Kidney (tissue), 14 donors: Measurements from ENCODE around the gene MX2. TPM values are rescaled to one million over a fixed set of nuclear protein-coding genes. Genes with fewer than 3 reads are reported as not detected.

Experiments
- DNase-seq, 5 donors: peaks; one replicate each; pipeline ENCODE4 v3.0.0-alpha.2; 2013 to 2020
- FAIRE-seq: peaks from 2 replicates; lab custom pipeline; 2012; peaks lifted over from hg19 to GRCh38; lab: Jason Lieb, UNC
- H3K27ac ChIP-seq, 2 donors: one replicate each; pipeline ENCODE4 v1.7.0; 2013; ENCODE audit warnings: low read depth in 2 of 2, low read length in 2 of 2, inconsistent platforms in 1 of 2
- H3K27me3 ChIP-seq: one replicate; pipeline ENCODE4 v1.7.1; 2013; ENCODE audit warnings: low read length, inconsistent platforms; ENCODE audit not compliant: control insufficient read depth, insufficient read depth
- H3K36me3 ChIP-seq, 3 donors: one replicate each; pipeline versions ENCODE4 v1.7.0 to v1.7.1; 2013; ENCODE audit warnings: low read length in 3 of 3, control low read depth in 1 of 3, inconsistent platforms in 1 of 3; ENCODE audit not compliant: insufficient read depth in 3 of 3, control insufficient read depth in 2 of 3
- H3K4me1 ChIP-seq, 3 donors: one replicate each; pipeline versions ENCODE4 v1.7.0 to v1.7.1; 2013; ENCODE audit warnings: low read length in 3 of 3, inconsistent platforms in 1 of 3, low read depth in 1 of 3; ENCODE audit not compliant: control insufficient read depth in 2 of 3, insufficient read depth in 2 of 3
- H3K4me3 ChIP-seq, 3 donors: one replicate each; pipeline versions ENCODE4 v1.7.0 to v1.8.1; 2013; ENCODE audit warnings: low read length in 3 of 3, control low read depth in 1 of 3, inconsistent platforms in 1 of 3
- H3K9ac ChIP-seq, 3 donors: one replicate each; pipeline versions ENCODE4 v1.7.0 to v1.7.1; 2013; ENCODE audit warnings: low read length in 3 of 3, control low read depth in 1 of 3, inconsistent platforms in 1 of 3
- H3K9me3 ChIP-seq, 3 donors: one replicate each; pipeline versions ENCODE4 v1.7.0 to v1.7.1; 2013; ENCODE audit warnings: low read length in 3 of 3, control low read depth in 1 of 3, inconsistent platforms in 1 of 3; ENCODE audit not compliant: control insufficient read depth in 2 of 3, insufficient read depth in 1 of 3
- intact Hi-C: fragments of 100-400 bp; cut with DNase I; formaldehyde crosslinking; loops from one replicate; pipeline ENCODE4 v1.11.1; 2022
- polyA plus RNA-seq: library from polyadenylated mRNA; stranded (reverse); fragments of 350-450 nt; fragmentation: Illumina TruSeq; extraction: RNeasy Lipid Tissue Mini Kit (QIAGEN cat#74804); gene quantifications from one replicate; pipeline ENCODE4 v1.2.3, GENCODE V29; 2014; ENCODE audit warnings: low read depth, low replicate concordance; ENCODE audit not compliant: insufficient read depth
- total RNA-seq: library from RNA; stranded (reverse); fragmentation: NEBNext Ultra II Directional; extraction: Animal tissue kit (Norgen Biotek cat#: 25700); gene quantifications from one replicate; pipeline ENCODE4 v1.2.1, GENCODE V29; 2021
- TF ChIP-seq, protein P1 (sequence below): IDR thresholded peaks from 3 replicates; pipeline ENCODE4 v1.5.1; 2012; ENCODE audit warnings: mild to moderate bottlenecking, moderate library complexity, borderline replicate concordance; ENCODE audit not compliant: insufficient read depth; ENCODE audit errors: extremely low read depth
- donor health status: control.
- donor health status: control.
- donor health status: control.
- donor health status: control.
- donor health status: control.
- donor health status: DM: yes; HTN: yes; CAD: no.
- donor health status: Normal renal cell carcinoma (clear cell type).

Gene MX2
- total and polyA plus RNA-seq, 2 donors from 2014 or later = 4.3 to 11.7 TPM

DNA sequence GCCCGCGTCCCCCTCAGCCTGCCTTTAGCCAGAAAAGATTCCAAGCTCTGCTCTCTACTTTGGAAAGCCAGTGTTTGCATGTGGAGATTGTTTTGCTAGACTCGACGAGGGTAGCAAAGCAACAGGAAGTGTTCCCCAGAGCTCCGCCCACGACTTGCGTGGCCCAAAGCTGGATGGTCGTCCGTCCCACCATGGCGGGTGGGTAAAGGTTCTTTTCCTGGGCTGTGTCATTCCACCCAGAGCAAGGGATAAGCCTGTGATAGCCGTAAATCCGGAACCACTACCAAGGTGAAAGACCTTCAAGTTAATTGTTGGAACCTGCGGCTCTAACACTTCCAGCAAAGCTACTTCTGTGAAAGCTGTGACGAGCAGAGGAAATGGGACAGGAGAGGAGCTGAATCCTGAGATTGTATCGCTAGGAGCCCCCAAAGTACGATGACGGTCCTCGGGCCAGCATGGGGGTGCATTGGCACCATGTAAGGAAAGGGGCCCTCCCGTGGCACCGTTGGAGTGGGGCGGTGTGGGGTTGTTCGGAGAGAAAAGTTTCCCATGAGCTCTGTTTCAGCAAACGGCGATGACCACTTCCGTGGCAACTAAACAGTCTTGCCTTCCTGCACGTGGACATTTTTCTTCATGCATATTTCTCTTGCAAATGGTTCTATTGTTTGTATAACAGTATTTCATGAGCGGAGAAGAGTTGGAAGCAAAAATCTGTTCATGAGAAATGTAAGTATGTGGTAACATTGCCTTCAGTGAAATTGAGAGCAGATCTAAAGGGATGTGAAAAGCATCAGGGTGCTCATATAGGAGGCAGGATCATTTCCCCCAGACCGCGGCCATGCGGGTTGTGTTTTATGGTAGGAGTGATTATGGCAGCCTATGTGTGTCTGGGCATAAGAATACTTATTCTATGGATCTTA lies 8.4 kb downstream of the MX2 start:
- intact Hi-C loops = no loop called here
- no peak overlapping the region for H3K9ac ChIP-seq
- H3K4me3 ChIP-seq = peak overlapping the region in 1 of 3 donors; percentile 32
- FAIRE-seq (no peak), DNase-seq (peak in 2 of 5 donors; percentile 22 to 25)
- H3K4me1 ChIP-seq = peaks cover 0 to 7% (median 0%) of the 10 kb centered on the region in 3 donors
- H3K27me3 ChIP-seq = no peaks in the 10 kb centered on the region
- TF ChIP-seq, protein P1, sequence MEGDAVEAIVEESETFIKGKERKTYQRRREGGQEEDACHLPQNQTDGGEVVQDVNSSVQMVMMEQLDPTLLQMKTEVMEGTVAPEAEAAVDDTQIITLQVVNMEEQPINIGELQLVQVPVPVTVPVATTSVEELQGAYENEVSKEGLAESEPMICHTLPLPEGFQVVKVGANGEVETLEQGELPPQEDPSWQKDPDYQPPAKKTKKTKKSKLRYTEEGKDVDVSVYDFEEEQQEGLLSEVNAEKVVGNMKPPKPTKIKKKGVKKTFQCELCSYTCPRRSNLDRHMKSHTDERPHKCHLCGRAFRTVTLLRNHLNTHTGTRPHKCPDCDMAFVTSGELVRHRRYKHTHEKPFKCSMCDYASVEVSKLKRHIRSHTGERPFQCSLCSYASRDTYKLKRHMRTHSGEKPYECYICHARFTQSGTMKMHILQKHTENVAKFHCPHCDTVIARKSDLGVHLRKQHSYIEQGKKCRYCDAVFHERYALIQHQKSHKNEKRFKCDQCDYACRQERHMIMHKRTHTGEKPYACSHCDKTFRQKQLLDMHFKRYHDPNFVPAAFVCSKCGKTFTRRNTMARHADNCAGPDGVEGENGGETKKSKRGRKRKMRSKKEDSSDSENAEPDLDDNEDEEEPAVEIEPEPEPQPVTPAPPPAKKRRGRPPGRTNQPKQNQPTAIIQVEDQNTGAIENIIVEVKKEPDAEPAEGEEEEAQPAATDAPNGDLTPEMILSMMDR = no peak
- no peaks in the 10 kb centered on the region for H3K9me3 ChIP-seq
- no peak overlapping the region for H3K27ac ChIP-seq
- H3K36me3 ChIP-seq = no peaks in the 10 kb centered on the region

DNA sequence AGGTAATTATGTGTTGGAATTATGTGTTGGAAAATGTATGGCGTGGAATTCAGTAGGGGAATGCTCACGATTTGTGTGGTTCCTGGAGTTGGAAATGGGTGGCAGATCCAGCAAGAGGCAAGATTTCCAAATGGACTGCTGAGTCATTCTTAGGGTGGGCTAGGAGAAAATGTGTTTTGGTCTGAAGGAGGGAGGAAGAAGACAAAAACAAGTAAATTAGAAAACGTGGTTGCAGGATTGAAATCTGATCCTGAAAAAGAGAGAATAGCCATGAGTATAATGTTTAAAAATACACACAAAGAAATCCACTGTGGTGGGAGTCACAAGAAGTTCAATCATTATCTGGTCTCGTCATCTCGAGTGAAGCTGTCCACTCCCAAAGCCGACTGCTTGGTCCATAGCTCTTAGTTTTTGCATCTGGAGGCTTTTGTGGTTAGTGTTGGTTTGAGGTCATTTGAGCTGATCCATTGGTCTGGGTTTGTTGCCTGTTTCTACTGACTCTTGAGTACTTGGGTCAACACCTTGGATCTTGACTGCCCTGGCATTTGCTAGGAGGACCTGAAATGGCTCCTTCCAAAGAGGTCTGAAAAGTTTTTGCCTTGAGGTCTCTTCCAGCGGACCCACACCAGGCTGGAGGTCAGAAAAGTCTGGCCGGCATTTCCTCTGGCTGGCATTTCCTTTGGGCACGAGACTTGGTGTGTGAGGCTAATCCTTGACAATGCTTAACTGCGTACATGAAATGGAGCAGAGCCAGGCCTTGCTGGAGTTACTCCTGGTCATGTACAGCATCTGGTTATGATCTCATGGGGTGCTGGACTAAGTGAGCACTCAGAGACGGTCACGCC lies 9.2 kb downstream of the MX2 start:
- DNase-seq = peak in 1 of 5 donors; percentile 2
- Histone ChIP-seq H3K9me3 (no peaks in the 10 kb centered on the region), H3K4me3 (no peak overlapping the region), H3K36me3 (no peaks in the 10 kb centered on the region), H3K4me1 (peaks cover 0 to 7% (median 0%) of the 10 kb centered on the region in 3 donors), H3K27ac (no peak overlapping the region), H3K27me3 (no peaks in the 10 kb centered on the region), H3K9ac (no peak overlapping the region)
- intact Hi-C loops = no loop called here
- no peak for FAIRE-seq
- TF ChIP-seq, protein P1 = no peak

DNA sequence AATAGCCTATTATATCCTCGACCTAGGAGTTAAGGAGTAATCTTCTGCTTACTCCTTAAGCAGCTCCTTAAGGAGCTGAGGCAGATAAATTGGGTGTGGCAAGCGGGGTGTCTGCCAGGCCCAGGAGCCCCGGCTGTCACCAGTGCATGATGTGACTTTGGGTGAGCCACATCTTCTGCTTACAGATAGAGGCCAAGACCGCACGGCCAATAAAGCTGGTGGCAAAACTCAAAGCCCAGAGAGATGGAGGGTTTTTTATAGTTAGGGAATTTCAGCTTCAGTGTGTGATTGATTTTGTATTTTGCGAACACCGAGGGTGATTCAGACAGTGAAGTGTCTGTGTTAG lies 9.8 kb downstream of the MX2 start:
- no peaks in the 10 kb centered on the region for H3K27me3 ChIP-seq
- intact Hi-C loops = no loop called here
- no peak overlapping the region for H3K9ac ChIP-seq
- H3K4me1 ChIP-seq = peaks cover 0 to 7% (median 0%) of the 10 kb centered on the region in 3 donors
- TF ChIP-seq, protein P1 = no peak
- FAIRE-seq (no peak), DNase-seq (peak in 1 of 5 donors; percentile 7)
- H3K36me3 ChIP-seq = no peaks in the 10 kb centered on the region
- H3K9me3 ChIP-seq = no peaks in the 10 kb centered on the region
- no peak overlapping the region for H3K4me3 ChIP-seq
- H3K27ac ChIP-seq = no peak overlapping the region
